Thyroid gland (tissue), 4 donors: ENCODE measurements around the gene PRKAG1. TPM values are rescaled to one million over a fixed set of nuclear protein-coding genes. Genes with fewer than 3 reads are reported as not detected.

Source experiments
- DNase-seq, 2 donors: peaks; one replicate each; pipeline ENCODE4 v3.0.0-alpha.2; 2019
- H3K27ac ChIP-seq, 3 donors: fragments of 200-600 bp; sonication (generic); 1 replicate in 2 of 3; 2 replicates in 1 of 3; pipeline ENCODE4 v1.5.1; 2016 to 2019; ENCODE audit warnings: mild to moderate bottlenecking in 1 of 3, moderate library complexity in 1 of 3
- H3K27me3 ChIP-seq: fragments of 200-600 bp; sonication (generic); one replicate; pipeline ENCODE4 v1.5.1; 2019
- H3K36me3 ChIP-seq, 2 donors: fragments of 200-600 bp; sonication (generic); one replicate each; pipeline ENCODE4 v1.5.1; 2016 to 2019
- H3K4me1 ChIP-seq, 2 donors: fragments of 200-600 bp; sonication (generic); one replicate each; pipeline ENCODE4 v1.5.1; 2017 to 2019
- H3K4me3 ChIP-seq, 3 donors: fragments of 200-600 bp; sonication (generic); replicated peaks in 1 of 3; 1 replicate in 2 of 3; 2 replicates in 1 of 3; pipeline ENCODE4 v1.5.1; 2016; ENCODE audit warnings: mild to moderate bottlenecking in 1 of 3
- H3K9me3 ChIP-seq: fragments of 200-600 bp; sonication (generic); one replicate; pipeline ENCODE4 v1.5.1; 2017
- CTCF ChIP-seq, 6 experiments: fragments of 200-600 bp in 3 of 6; fragments of 450-650 bp in 3 of 6; sonication (generic) in 3 of 6; IDR thresholded peaks; one replicate each; pipeline ENCODE4 v1.5.1; 2016 to 2019; ENCODE audit warnings: antibody characterized with exemption in 6 of 6, mild to moderate bottlenecking in 2 of 6, inconsistent platforms in 1 of 6, moderate library complexity in 1 of 6
- POLR2A ChIP-seq, 2 donors: fragments of 450-650 bp; IDR thresholded peaks; one replicate each; pipeline ENCODE4 v1.6.1; 2017; ENCODE audit warnings: antibody characterized with exemption in 2 of 2, mild to moderate bottlenecking in 2 of 2, moderate library complexity in 1 of 2
- WGBS, 2 donors: methylation state at CpG; one replicate each; pipeline ENCODE4 v1.1.5; 2017; 5-methylcytosine and 5-hydroxymethylcytosine counted together
- intact Hi-C: fragments of 100-400 bp; cut with DNase I; formaldehyde crosslinking; loops from one replicate; pipeline ENCODE4 v1.15.1; 2023
- total RNA-seq, 4 donors: library from RNA; depleted of rRNA; stranded (reverse); fragments of >200 nt; gene quantifications; one replicate each; pipeline ENCODE4 v1.2.3, GENCODE V29; 2016

Gene PRKAG1
- total RNA-seq, 4 donors from 2014 or later, result 50.3 to 68.1 (median 59.9) TPM

- no peak for TF ChIP-seq POLR2A (IDR thresholded peaks at IDR 0.05)
These were observed 17.5 kb upstream of the PRKAG1 start for GRCh38 chr12:49036029-49036428.

GRCh38 chr12:49034286-49034622 is 15.7 kb upstream of the PRKAG1 start:
- Histone ChIP-seq H3K9me3 (no peaks in the 10 kb centered on the region), H3K4me3 (no peak overlapping the region), H3K27ac (no peak overlapping the region), H3K4me1 (no peaks in the 10 kb centered on the region), H3K36me3 (peaks cover 60 to 67% of the 10 kb centered on the region in 2 donors), H3K27me3 (no peaks in the 10 kb centered on the region)
- DNase-seq, result no peak
- TF ChIP-seq POLR2A (IDR thresholded peaks at IDR 0.05), result no peak
- TF ChIP-seq CTCF (IDR thresholded peaks at IDR 0.05), result no peak
- intact Hi-C loops, result no loop called here
- 91 to 97% methylated on average over 4 of the region's 4 CpGs for WGBS, 2 donors

More at GRCh38 chr12:49036029-49036428, 17.5 kb upstream of the PRKAG1 start:
- WGBS, 2 donors, result 96 to 97% methylated on average over 4 of the region's 4 CpGs
- no peaks in the 10 kb centered on the region for H3K27me3 ChIP-seq
- H3K27ac ChIP-seq, result no peak overlapping the region
- DNase-seq, result no peak
- H3K4me1 ChIP-seq, result no peaks in the 10 kb centered on the region
- no peak overlapping the region for H3K4me3 ChIP-seq
- intact Hi-C loops, result no loop called here
- no peaks in the 10 kb centered on the region for H3K9me3 ChIP-seq
- peaks cover 77 to 82% of the 10 kb centered on the region in 2 donors for H3K36me3 ChIP-seq

- no peaks in the 10 kb centered on the region for H3K27me3 ChIP-seq
- H3K27ac ChIP-seq, result no peak overlapping the region
- no peak overlapping the region for H3K4me3 ChIP-seq
- no peak for TF ChIP-seq CTCF (IDR thresholded peaks at IDR 0.05)
- TF ChIP-seq POLR2A (IDR thresholded peaks at IDR 0.05), result no peak
- DNase-seq, result no peak
- intact Hi-C loops, result no loop called here
- WGBS, 2 donors, result 71 to 84% methylated on average over 2 to 9 of the region's 12 CpGs
- no peaks in the 10 kb centered on the region for H3K4me1 ChIP-seq
- H3K9me3 ChIP-seq, result no peaks in the 10 kb centered on the region
- peaks cover 55 to 65% of the 10 kb centered on the region in 2 donors for H3K36me3 ChIP-seq
These were observed 15.2 kb upstream of the PRKAG1 start for GRCh38 chr12:49033611-49034285.

- TF ChIP-seq POLR2A (IDR thresholded peaks at IDR 0.05) (no peak), CTCF (IDR thresholded peaks at IDR 0.05) (no peak)
- intact Hi-C loops, result no loop called here
- DNase-seq, result no peak
- peaks cover 50 to 64% of the 10 kb centered on the region in 2 donors for H3K36me3 ChIP-seq
- H3K27ac ChIP-seq, result no peak overlapping the region
- WGBS, 2 donors, result 63 to 67% methylated on average over 1 of the region's 3 CpGs
- no peaks in the 10 kb centered on the region for H3K9me3 ChIP-seq
- H3K4me3 ChIP-seq, result no peak overlapping the region
- no peaks in the 10 kb centered on the region for H3K27me3 ChIP-seq
- H3K4me1 ChIP-seq, result no peaks in the 10 kb centered on the region
These were observed 14.3 kb upstream of the PRKAG1 start for GRCh38 chr12:49032679-49033447.

- TF ChIP-seq POLR2A (IDR thresholded peaks at IDR 0.05), result no peak
- no peak for TF ChIP-seq CTCF (IDR thresholded peaks at IDR 0.05)
- peaks cover 52 to 64% of the 10 kb centered on the region in 2 donors for H3K36me3 ChIP-seq
- H3K27ac ChIP-seq, result no peak overlapping the region
- H3K9me3 ChIP-seq, result no peaks in the 10 kb centered on the region
- H3K27me3 ChIP-seq, result no peaks in the 10 kb centered on the region
- intact Hi-C loops, result no loop called here
- no peak overlapping the region for H3K4me3 ChIP-seq
- WGBS, 2 donors, result 60 to 84% methylated on average over 1 to 3 of the region's 4 CpGs
- no peak for DNase-seq
- no peaks in the 10 kb centered on the region for H3K4me1 ChIP-seq
These were observed 13.7 kb upstream of the PRKAG1 start for GRCh38 chr12:49032276-49032675.
